ENCODE measurements around the gene LCORL.

LCORL gene

GRCh38 chr4:17823871-17824669 is 197.5 kb downstream of the LCORL start:
- DNase-seq = no peak

GRCh38 chr4:17817027-17817426 is 204.5 kb downstream of the LCORL start:
- peak; percentile 10 for DNase-seq

- no peak for DNase-seq
These were observed 205.4 kb downstream of the LCORL start for GRCh38 chr4:17816142-17816541.

- DNase-seq = no peak
These were observed 207.4 kb downstream of the LCORL start for GRCh38 chr4:17814140-17814539.

GRCh38 chr4:17812801-17813200 is 208.8 kb downstream of the LCORL start:
- no peak for DNase-seq

- DNase-seq = peak; percentile 24
These were observed 209.4 kb downstream of the LCORL start for GRCh38 chr4:17812125-17812524.

GRCh38 chr4:17811078-17811603 is 210.4 kb downstream of the LCORL start:
- no peak for DNase-seq

- DNase-seq = peak; percentile 84
These were observed 211.1 kb downstream of the LCORL start, which contains the start of the genes DCAF16 and NCAPG for GRCh38 chr4:17810260-17811077. TSS of gene DCAF16 (minus strand) at chr4:17810757. CDS start at chr4:17804141, 6,616 bp downstream. TSS of gene NCAPG (plus strand) at chr4:17810979. CDS start at chr4:17811078, 99 bp downstream.

GRCh38 chr4:17809667-17810066 is 211.9 kb downstream of the LCORL start:
- no peak for DNase-seq

- DNase-seq = no peak
These were observed 214.1 kb downstream of the LCORL start for GRCh38 chr4:17807446-17807845.

- no peak for DNase-seq
These were observed 215.9 kb downstream of the LCORL start for GRCh38 chr4:17805580-17806155.

GRCh38 chr4:17797808-17798207 is 223.7 kb downstream of the LCORL start:
- no peak for DNase-seq

- no peak for DNase-seq
These were observed 226.8 kb downstream of the LCORL start for GRCh38 chr4:17794730-17795129.
